GM23338 (cell line): ENCODE results near the gene SUSD4. TPM values are rescaled to one million over a fixed set of nuclear protein-coding genes. Genes with fewer than 3 reads are reported as not detected.

Experiments
- ATAC-seq: fragments of 200-7000 bp; cut with Tn5 transposase; 3 replicates; pipeline ENCODE4 v1.9.1; 2020
- DNase-seq: peaks from one replicate; pipeline ENCODE4 v3.0.0-alpha.2; 2015; ENCODE audit warnings: low spot score
- H2AFZ ChIP-seq: fragments of 200-600 bp; sonication (generic); 2 replicates; pipeline ENCODE4 v1.8.0; 2016; ENCODE audit warnings: antibody characterized with exemption, mild to moderate bottlenecking, moderate library complexity
- H3F3A ChIP-seq: fragments of 200-600 bp; sonication (generic); replicated peaks from 2 replicates; pipeline ENCODE4 v1.8.0; 2017; ENCODE audit warnings: antibody characterized with exemption, mixed run types, low read depth
- H3K27ac ChIP-seq: fragments of 200-600 bp; sonication (generic); 2 replicates; pipeline ENCODE4 v1.6.1; 2016; ENCODE audit warnings: low read depth
- H3K27me3 ChIP-seq: fragments of 200-600 bp; sonication (generic); 2 replicates; pipeline ENCODE4 v1.8.0; 2016; ENCODE audit warnings: mild to moderate bottlenecking, mixed run types, moderate library complexity; ENCODE audit not compliant: insufficient read depth
- H3K36me3 ChIP-seq: fragments of 200-600 bp; sonication (generic); 2 replicates; pipeline ENCODE4 v1.8.0; 2016; ENCODE audit warnings: mild to moderate bottlenecking; ENCODE audit not compliant: insufficient read depth
- H3K4me1 ChIP-seq: fragments of 200-600 bp; sonication (generic); 2 replicates; pipeline ENCODE4 v1.8.0; 2016; ENCODE audit warnings: mild to moderate bottlenecking, moderate library complexity; ENCODE audit not compliant: insufficient read depth
- H3K4me2 ChIP-seq: fragments of 200-600 bp; sonication (generic); 2 replicates; pipeline ENCODE4 v1.7.1; 2017; ENCODE audit warnings: mixed run types
- H3K4me3 ChIP-seq: fragments of 200-600 bp; sonication (generic); 2 replicates; pipeline ENCODE4 v1.6.1; 2016; ENCODE audit warnings: mixed run types
- H3K79me2 ChIP-seq: fragments of 200-600 bp; sonication (generic); replicated peaks from 2 replicates; pipeline ENCODE4 v1.8.0; 2017; ENCODE audit warnings: mild to moderate bottlenecking; ENCODE audit not compliant: insufficient read depth
- H3K9me2 ChIP-seq: fragments of 200-600 bp; sonication (generic); 2 replicates; pipeline ENCODE4 v1.8.0; 2017; ENCODE audit not compliant: insufficient read depth
- H4K20me1 ChIP-seq: fragments of 200-600 bp; sonication (generic); replicated peaks from 2 replicates; pipeline ENCODE4 v1.8.0; 2017; ENCODE audit warnings: mild to moderate bottlenecking; ENCODE audit not compliant: insufficient read depth
- H3K27ac Mint-ChIP-seq: 2 replicates; pipeline ENCODE4 v1.8.0; 2020; ENCODE audit warnings: inconsistent platforms, mild to moderate bottlenecking, moderate library complexity, mixed read lengths
- H3K27me3 Mint-ChIP-seq: 3 replicates; pipeline ENCODE4 v1.8.0; 2022; ENCODE audit warnings: low read depth, mild to moderate bottlenecking, moderate library complexity, mixed read lengths, inconsistent platforms; ENCODE audit not compliant: insufficient read depth, poor library complexity
- H3K36me3 Mint-ChIP-seq: 3 replicates; pipeline ENCODE4 v1.8.0; 2021; ENCODE audit warnings: low read depth, mild to moderate bottlenecking, inconsistent platforms, moderate library complexity, mixed read lengths
- H3K4me1 Mint-ChIP-seq: 3 replicates; pipeline ENCODE4 v1.8.0; 2020; ENCODE audit warnings: mild to moderate bottlenecking, inconsistent platforms, mixed read lengths
- H3K4me3 Mint-ChIP-seq: 3 replicates; pipeline ENCODE4 v1.8.0; 2021; ENCODE audit warnings: moderate library complexity, mild to moderate bottlenecking, inconsistent platforms, mixed read lengths
- H3K9me3 Mint-ChIP-seq: 3 replicates; pipeline ENCODE4 v1.8.0; 2020; ENCODE audit warnings: moderate library complexity, mild to moderate bottlenecking, inconsistent platforms, mixed read lengths
- CTCF ChIP-seq, 2 experiments: fragments of 200-600 bp in 1 of 2; sonication (generic) in 1 of 2; conservative IDR thresholded peaks; 2 replicates each; pipeline versions ENCODE4 v1.5.1 to v1.6.1; 2016 to 2017; ENCODE audit warnings: antibody characterized with exemption in 2 of 2, low read depth in 2 of 2, mild to moderate bottlenecking in 2 of 2, moderate library complexity in 1 of 2
- EZH2 ChIP-seq: fragments of 200-600 bp; sonication (generic); IDR thresholded peaks from one replicate; pipeline ENCODE4 v1.8.0; 2017; ENCODE audit warnings: antibody characterized with exemption, mild to moderate bottlenecking, low read depth; ENCODE audit not compliant: unreplicated experiment
- JUNB ChIP-seq: IDR thresholded peaks from one replicate; pipeline ENCODE4 v1.6.1; 2016; ENCODE audit warnings: antibody characterized with exemption; ENCODE audit not compliant: unreplicated experiment
- NANOG ChIP-seq: IDR thresholded peaks from 2 replicates; pipeline ENCODE4 v1.6.1; 2016; ENCODE audit warnings: antibody characterized with exemption, borderline replicate concordance
- POLR2AphosphoS5 ChIP-seq: IDR thresholded peaks from 2 replicates; pipeline ENCODE4 v1.6.1; 2016; ENCODE audit warnings: antibody characterized with exemption, low read depth
- ZNF114 ChIP-seq: fragments of 250-450 bp; sonication (Bioruptor Pico); IDR thresholded peaks from 2 replicates; pipeline ENCODE4 v1.5.0; 2020; ENCODE audit warnings: mild to moderate bottlenecking, moderate library complexity
- ZNF462 ChIP-seq: fragments of 250-450 bp; sonication (Bioruptor Pico); IDR thresholded peaks from 2 replicates; pipeline ENCODE4 v1.5.0; 2020; ENCODE audit warnings: mild to moderate bottlenecking, moderate library complexity
- polyA plus RNA-seq: library from polyadenylated mRNA; unstranded; fragments of >200 nt; fragmentation: Nextera tagmentation; extraction: Ambion mirVana; gene quantifications from 2 replicates; pipeline ENCODE4 v1.2.1, GENCODE V29; 2016
- total RNA-seq: library from RNA; depleted of rRNA; stranded (reverse); fragments of >200 nt; shearing (Covaris generic); gene quantifications from 2 replicates; pipeline ENCODE4 v1.2.3, GENCODE V29; 2014

The SUSD4 gene
- total and polyA plus RNA-seq, 2 experiments from 2014 or later = 2.3 to 3.6 TPM

GRCh38 chr1:223250632-223251015 is 113.4 kb downstream of the SUSD4 start (continued):
- TF ChIP-seq ZNF462 (CRISPR knock-in tag) = no peak
- no peak for TF ChIP-seq ZNF114 (CRISPR knock-in tag)
- TF ChIP-seq NANOG = no peak
- TF ChIP-seq EZH2 = no peak
- no peak for TF ChIP-seq POLR2AphosphoS5
- TF ChIP-seq CTCF (conservative IDR thresholded peaks at IDR 0.05; ENCODE audit: low read depth in 2 of 2) = no peak

- TF ChIP-seq ZNF114 (CRISPR knock-in tag) = no peak
- TF ChIP-seq CTCF (conservative IDR thresholded peaks at IDR 0.05; ENCODE audit: low read depth in 2 of 2) = no peak
- no peak for TF ChIP-seq NANOG
- TF ChIP-seq JUNB = no peak
- peaks cover 4% of the 10 kb centered on the region for H3K27me3 Mint-ChIP-seq
- H3K27me3 ChIP-seq = no peaks in the 10 kb centered on the region
- H3K4me2 ChIP-seq = no peak overlapping the region
- H3K4me3 ChIP-seq = no peak overlapping the region
- H3K9me3 Mint-ChIP-seq = no peaks in the 10 kb centered on the region
- no peaks in the 10 kb centered on the region for H3K9me2 ChIP-seq
- no peak overlapping the region for H3K27ac ChIP-seq
- H3K4me1 ChIP-seq = no peaks in the 10 kb centered on the region
- H3K4me1 Mint-ChIP-seq = no peaks in the 10 kb centered on the region; the same call in 2 of the 3 replicates
- H3F3A ChIP-seq = no peaks in the 10 kb centered on the region
- H2AFZ ChIP-seq = no peak overlapping the region
- no peaks in the 10 kb centered on the region for H3K36me3 ChIP-seq
- H3K36me3 Mint-ChIP-seq = no peaks in the 10 kb centered on the region
- H3K27ac Mint-ChIP-seq = no peak overlapping the region
- H4K20me1 ChIP-seq = no peaks in the 10 kb centered on the region; the same call in 1 of the 2 replicates
- no peak overlapping the region for H3K4me3 Mint-ChIP-seq
- no peaks in the 10 kb centered on the region for H3K79me2 ChIP-seq
- ATAC-seq = no peak
- DNase-seq = no peak
Observed at GRCh38 chr1:223249854-223250631, 113.9 kb downstream of the SUSD4 start.
